ENCODE results near the gene FXYD4.
"Not testable (repeated sequence)": the region's sequence is repeated elsewhere in the genome, so short reads cannot be mapped to it uniquely, and the experiment has no call there.

FXYD4 gene

DNA sequence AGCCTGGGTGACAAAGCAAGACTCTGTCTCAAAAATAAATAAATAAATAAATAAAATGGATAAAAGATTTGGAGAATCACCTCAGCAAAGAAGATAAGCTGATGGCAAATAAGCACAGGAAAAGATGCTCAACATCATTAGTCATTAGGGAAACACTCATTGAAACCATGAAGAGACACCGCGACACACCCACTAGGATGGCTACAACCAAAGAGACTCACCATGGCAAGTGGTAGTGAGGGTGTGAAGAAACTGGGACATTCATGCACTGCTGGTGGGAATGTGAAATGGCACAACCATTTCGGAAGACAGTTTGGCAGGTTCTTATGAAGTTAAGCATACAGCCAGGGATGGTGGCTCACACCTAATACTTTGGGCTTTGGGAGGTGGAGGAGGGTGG is 37.8 kb upstream of the FXYD4 start:
- Histone ChIP-seq H3K36me3 (ENCODE audit: control insufficient read depth, insufficient read depth, low read length, severe bottlenecking) (no peaks in the 10 kb centered on the region), H3K4me1 (ENCODE audit: control insufficient read depth, insufficient read depth, low read length) (no peaks in the 10 kb centered on the region), H3K9me3 (ENCODE audit: control insufficient read depth, low read length) (no peaks in the 10 kb centered on the region), H3K9ac (ENCODE audit: low read length) (no peak overlapping the region), H3K4me3 (ENCODE audit: low read length) (no peak overlapping the region), H3K27me3 (replicated peaks; ENCODE audit: control insufficient read depth, insufficient read depth, low read length) (peaks cover 12% of the 10 kb centered on the region)
- DNase-seq (ENCODE audit: low read depth) = no peak

DNA sequence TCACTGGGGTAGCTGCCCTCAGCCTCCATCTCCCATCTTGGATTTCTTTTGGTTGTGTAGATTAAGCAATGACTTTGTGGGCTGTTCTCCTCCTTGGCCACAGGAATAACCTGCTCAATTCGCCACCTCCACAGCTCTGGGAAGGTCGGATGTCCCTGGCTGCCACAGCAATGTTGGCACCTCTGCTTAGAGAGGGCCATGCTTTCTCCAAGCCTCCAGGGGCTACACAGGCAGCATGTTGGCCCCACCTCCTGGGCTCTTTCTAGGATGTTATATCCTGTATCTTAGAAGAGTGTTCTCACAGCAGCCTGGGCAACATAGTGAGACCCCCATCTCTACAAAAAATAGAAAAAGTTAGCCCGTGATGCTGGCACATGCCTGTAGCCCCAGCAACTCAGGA is 35.4 kb upstream of the FXYD4 start:
- H3K9me3 ChIP-seq (ENCODE audit: control insufficient read depth, low read length) = no peaks in the 10 kb centered on the region
- H3K4me3 ChIP-seq (ENCODE audit: low read length) = no peak overlapping the region
- H3K4me1 ChIP-seq (ENCODE audit: control insufficient read depth, insufficient read depth, low read length) = no peaks in the 10 kb centered on the region
- H3K36me3 ChIP-seq (ENCODE audit: control insufficient read depth, insufficient read depth, low read length, severe bottlenecking) = no peaks in the 10 kb centered on the region
- no peak overlapping the region for H3K9ac ChIP-seq (ENCODE audit: low read length)
- H3K27me3 ChIP-seq (replicated peaks; ENCODE audit: control insufficient read depth, insufficient read depth, low read length) = peaks cover 32% of the 10 kb centered on the region
- no peak for DNase-seq (ENCODE audit: low read depth)

DNA sequence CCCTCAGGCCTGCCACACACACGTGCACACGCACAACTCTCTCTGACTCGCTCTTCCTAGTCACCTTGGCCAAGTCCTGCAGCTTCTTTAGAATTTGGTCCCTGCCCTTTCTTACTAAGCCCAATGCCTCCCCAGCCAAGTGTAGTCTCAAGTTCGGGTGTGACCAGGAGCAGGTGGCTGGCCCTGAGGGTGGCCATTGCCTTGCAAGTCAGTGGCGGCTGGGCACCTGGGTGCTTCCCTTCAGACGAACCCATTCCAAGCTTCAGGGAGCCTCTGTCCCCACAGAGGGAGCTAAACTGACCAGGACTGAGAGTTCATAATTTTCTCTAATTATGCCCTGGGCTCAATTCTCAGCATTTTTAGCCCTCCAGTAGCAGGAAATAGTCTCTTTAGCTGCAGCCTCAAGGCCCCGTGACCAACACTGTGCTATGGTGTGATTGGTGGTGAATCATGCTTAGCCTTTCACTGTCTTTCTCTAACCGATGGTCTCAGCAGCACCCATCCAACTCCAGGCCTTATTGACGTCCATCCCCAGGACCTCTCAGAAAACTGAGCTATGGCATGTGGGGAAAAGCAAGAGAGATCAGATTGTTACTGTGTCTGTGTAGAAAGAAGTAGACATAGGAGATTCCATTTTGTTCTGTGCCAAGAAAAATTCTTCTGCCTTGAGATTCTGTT is 34.7 kb upstream of the FXYD4 start:
- no peak for DNase-seq (ENCODE audit: low read depth)
- Histone ChIP-seq H3K4me1 (ENCODE audit: control insufficient read depth, insufficient read depth, low read length) (no peaks in the 10 kb centered on the region), H3K9ac (ENCODE audit: low read length) (no peak overlapping the region), H3K27me3 (replicated peaks; ENCODE audit: control insufficient read depth, insufficient read depth, low read length) (peaks cover 28% of the 10 kb centered on the region), H3K4me3 (ENCODE audit: low read length) (no peak overlapping the region), H3K9me3 (ENCODE audit: control insufficient read depth, low read length) (no peaks in the 10 kb centered on the region), H3K36me3 (ENCODE audit: control insufficient read depth, insufficient read depth, low read length, severe bottlenecking) (no peaks in the 10 kb centered on the region)

DNA sequence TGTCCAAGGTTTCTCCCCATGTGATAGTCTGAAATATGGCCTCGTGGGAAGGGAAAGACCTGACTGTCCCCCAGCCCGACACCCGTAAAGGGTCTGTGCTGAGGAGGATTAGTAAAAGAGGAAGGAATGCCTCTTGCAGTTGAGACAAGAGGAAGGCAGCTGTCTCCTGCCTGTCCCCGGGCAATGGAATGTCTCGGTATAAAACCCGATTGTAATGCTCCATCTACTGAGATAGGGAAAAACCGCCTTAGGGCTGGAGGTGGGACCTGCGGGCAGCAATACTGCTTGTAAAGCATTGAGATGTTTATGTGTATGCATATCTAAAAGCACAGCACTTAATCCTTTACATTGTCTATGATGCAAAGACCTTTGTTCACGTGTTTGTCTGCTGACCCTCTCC is 33.9 kb upstream of the FXYD4 start:
- H3K4me1 ChIP-seq (ENCODE audit: control insufficient read depth, insufficient read depth, low read length); H3K9ac ChIP-seq (ENCODE audit: low read length); H3K9me3 ChIP-seq (ENCODE audit: control insufficient read depth, low read length); H3K4me3 ChIP-seq (ENCODE audit: low read length); H3K36me3 ChIP-seq (ENCODE audit: control insufficient read depth, insufficient read depth, low read length, severe bottlenecking); DNase-seq (ENCODE audit: low read depth): not testable (repeated sequence)
- H3K27me3 ChIP-seq (replicated peaks; ENCODE audit: control insufficient read depth, insufficient read depth, low read length) = peaks cover 25% of the 10 kb centered on the region

- H3K4me3 ChIP-seq (ENCODE audit: low read length) = no peak overlapping the region
- H3K27me3 ChIP-seq (replicated peaks; ENCODE audit: control insufficient read depth, insufficient read depth, low read length) = peaks cover 25% of the 10 kb centered on the region
- H3K36me3 ChIP-seq (ENCODE audit: control insufficient read depth, insufficient read depth, low read length, severe bottlenecking) = no peaks in the 10 kb centered on the region
- DNase-seq (ENCODE audit: low read depth) = no peak
- no peaks in the 10 kb centered on the region for H3K9me3 ChIP-seq (ENCODE audit: control insufficient read depth, low read length)
- no peak overlapping the region for H3K9ac ChIP-seq (ENCODE audit: low read length)
- no peaks in the 10 kb centered on the region for H3K4me1 ChIP-seq (ENCODE audit: control insufficient read depth, insufficient read depth, low read length)
These were observed 33.3 kb upstream of the FXYD4 start for GRCh38 chr10:43338117-43338516.

GRCh38 chr10:43339136-43339535 is 32.3 kb upstream of the FXYD4 start:
- no peak overlapping the region for H3K9ac ChIP-seq (ENCODE audit: low read length)
- no peaks in the 10 kb centered on the region for H3K9me3 ChIP-seq (ENCODE audit: control insufficient read depth, low read length)
- H3K36me3 ChIP-seq (ENCODE audit: control insufficient read depth, insufficient read depth, low read length, severe bottlenecking) = no peaks in the 10 kb centered on the region
- H3K4me1 ChIP-seq (ENCODE audit: control insufficient read depth, insufficient read depth, low read length) = no peaks in the 10 kb centered on the region
- DNase-seq (ENCODE audit: low read depth) = no peak
- H3K4me3 ChIP-seq (ENCODE audit: low read length) = no peak overlapping the region
- H3K27me3 ChIP-seq (replicated peaks; ENCODE audit: control insufficient read depth, insufficient read depth, low read length) = peaks cover 25% of the 10 kb centered on the region

DNA sequence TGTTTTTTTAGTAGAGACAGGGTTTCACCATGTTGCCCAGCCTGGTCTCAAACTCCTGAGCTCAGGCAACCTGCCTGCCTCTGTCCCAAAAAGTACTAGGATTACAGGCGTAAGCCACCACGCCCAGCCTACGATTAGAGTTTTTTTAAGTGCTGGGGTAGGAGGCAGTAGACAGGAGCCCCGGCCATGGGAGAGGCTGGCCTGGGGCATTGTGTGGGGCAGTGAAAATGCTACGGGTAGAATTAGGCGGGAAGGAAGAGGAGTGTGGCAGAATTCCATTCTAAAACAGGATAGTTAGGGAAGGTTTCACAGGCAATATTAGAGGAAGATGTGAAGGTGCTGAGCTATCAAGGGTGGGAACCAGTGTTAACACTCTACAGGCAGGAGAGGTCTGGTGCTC is 31.3 kb upstream of the FXYD4 start:
- DNase-seq (ENCODE audit: low read depth) = no peak
- Histone ChIP-seq H3K27me3 (replicated peaks; ENCODE audit: control insufficient read depth, insufficient read depth, low read length) (peaks cover 25% of the 10 kb centered on the region), H3K9ac (ENCODE audit: low read length) (no peak overlapping the region), H3K4me3 (ENCODE audit: low read length) (no peak overlapping the region), H3K4me1 (ENCODE audit: control insufficient read depth, insufficient read depth, low read length) (no peaks in the 10 kb centered on the region), H3K9me3 (ENCODE audit: control insufficient read depth, low read length) (no peaks in the 10 kb centered on the region), H3K36me3 (ENCODE audit: control insufficient read depth, insufficient read depth, low read length, severe bottlenecking) (no peaks in the 10 kb centered on the region)

GRCh38 chr10:43340619-43341018 is 30.8 kb upstream of the FXYD4 start:
- no peak overlapping the region for H3K9ac ChIP-seq (ENCODE audit: low read length)
- H3K4me1 ChIP-seq (ENCODE audit: control insufficient read depth, insufficient read depth, low read length) = no peaks in the 10 kb centered on the region
- peaks cover 25% of the 10 kb centered on the region for H3K27me3 ChIP-seq (replicated peaks; ENCODE audit: control insufficient read depth, insufficient read depth, low read length)
- no peaks in the 10 kb centered on the region for H3K9me3 ChIP-seq (ENCODE audit: control insufficient read depth, low read length)
- DNase-seq (ENCODE audit: low read depth) = no peak
- no peak overlapping the region for H3K4me3 ChIP-seq (ENCODE audit: low read length)
- H3K36me3 ChIP-seq (ENCODE audit: control insufficient read depth, insufficient read depth, low read length, severe bottlenecking) = no peaks in the 10 kb centered on the region

GRCh38 chr10:43341450-43341849 is 30.0 kb upstream of the FXYD4 start:
- Histone ChIP-seq H3K9me3 (ENCODE audit: control insufficient read depth, low read length) (no peaks in the 10 kb centered on the region), H3K4me1 (ENCODE audit: control insufficient read depth, insufficient read depth, low read length) (no peaks in the 10 kb centered on the region), H3K36me3 (ENCODE audit: control insufficient read depth, insufficient read depth, low read length, severe bottlenecking) (no peaks in the 10 kb centered on the region), H3K9ac (ENCODE audit: low read length) (no peak overlapping the region), H3K27me3 (replicated peaks; ENCODE audit: control insufficient read depth, insufficient read depth, low read length) (peaks cover 25% of the 10 kb centered on the region), H3K4me3 (ENCODE audit: low read length) (no peak overlapping the region)
- no peak for DNase-seq (ENCODE audit: low read depth)

DNA sequence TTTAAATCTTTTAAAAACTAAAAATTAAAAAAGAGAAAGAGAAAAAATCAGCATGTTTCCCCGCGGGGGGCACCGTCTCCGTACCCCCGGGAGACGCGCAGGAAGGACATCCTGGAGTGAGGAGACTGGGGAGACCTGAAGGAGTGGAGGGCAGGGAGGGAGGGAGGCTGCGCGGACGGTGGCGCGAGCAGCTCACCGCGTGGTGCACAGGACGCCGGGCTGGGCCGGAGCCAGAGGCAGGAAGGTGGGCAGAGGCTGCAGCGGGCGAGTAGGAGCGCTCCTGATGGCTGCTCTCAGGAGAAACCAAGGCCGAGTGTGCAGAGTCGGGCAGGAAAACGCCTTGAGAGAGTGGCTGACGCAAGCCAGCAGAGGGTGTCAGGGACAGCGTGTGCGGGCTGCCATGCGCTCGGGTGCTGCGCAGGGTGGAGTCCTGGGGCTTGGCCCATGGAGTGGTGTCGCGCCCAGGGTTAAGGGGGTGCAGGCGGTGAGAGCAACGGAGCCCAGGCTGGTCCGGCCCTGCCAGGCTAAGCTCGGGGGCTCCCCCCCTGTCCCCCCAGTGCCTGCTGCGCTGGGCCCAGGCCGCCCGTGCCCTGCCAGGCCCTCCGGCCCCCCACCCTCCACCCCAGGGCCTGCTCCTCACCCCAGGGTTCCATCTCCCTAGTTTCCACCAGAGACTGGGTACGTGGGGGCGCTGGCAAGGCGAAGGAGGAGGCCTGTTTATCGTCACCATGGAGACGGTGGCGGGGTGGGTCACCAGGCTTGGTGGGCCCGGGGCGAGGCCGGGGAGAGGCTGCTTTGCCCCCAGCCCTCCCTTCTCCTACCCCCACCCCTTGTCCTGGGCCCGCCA is 28.9 kb upstream of the FXYD4 start:
- H3K4me1 ChIP-seq (ENCODE audit: control insufficient read depth, insufficient read depth, low read length) = no peaks in the 10 kb centered on the region
- no peak overlapping the region for H3K9ac ChIP-seq (ENCODE audit: low read length)
- no peaks in the 10 kb centered on the region for H3K36me3 ChIP-seq (ENCODE audit: control insufficient read depth, insufficient read depth, low read length, severe bottlenecking)
- DNase-seq (ENCODE audit: low read depth) = no peak
- H3K27me3 ChIP-seq (replicated peaks; ENCODE audit: control insufficient read depth, insufficient read depth, low read length) = peaks cover 25% of the 10 kb centered on the region
- no peaks in the 10 kb centered on the region for H3K9me3 ChIP-seq (ENCODE audit: control insufficient read depth, low read length)
- H3K4me3 ChIP-seq (ENCODE audit: low read length) = no peak overlapping the region

DNA sequence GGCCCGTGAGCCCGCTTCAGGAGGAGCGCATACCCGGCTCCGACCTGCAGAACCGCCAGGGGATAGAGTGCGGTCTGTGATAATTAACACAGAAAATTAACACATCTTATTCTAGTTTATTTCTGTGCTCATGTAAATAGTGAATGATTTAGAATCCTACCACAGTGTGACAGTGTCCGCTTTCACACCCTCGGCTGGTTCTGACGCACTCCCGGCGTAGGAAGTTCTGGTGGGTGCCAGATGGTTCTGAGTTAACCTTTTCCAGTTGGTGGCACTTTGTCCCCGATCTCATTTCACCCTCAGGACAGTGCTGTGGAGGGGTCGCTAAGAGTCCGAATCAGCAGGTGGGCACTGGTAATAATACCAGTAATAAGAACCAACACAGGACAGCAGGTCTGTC is 28.3 kb upstream of the FXYD4 start:
- DNase-seq (ENCODE audit: low read depth) = no peak
- Histone ChIP-seq H3K4me1 (ENCODE audit: control insufficient read depth, insufficient read depth, low read length) (no peaks in the 10 kb centered on the region), H3K36me3 (ENCODE audit: control insufficient read depth, insufficient read depth, low read length, severe bottlenecking) (no peaks in the 10 kb centered on the region), H3K9me3 (ENCODE audit: control insufficient read depth, low read length) (no peaks in the 10 kb centered on the region), H3K9ac (ENCODE audit: low read length) (no peak overlapping the region), H3K27me3 (replicated peaks; ENCODE audit: control insufficient read depth, insufficient read depth, low read length) (peaks cover 25% of the 10 kb centered on the region), H3K4me3 (ENCODE audit: low read length) (no peak overlapping the region)
